IPS-15b (cell line): ENCODE results near the gene HLA-DPA1.

Source experiments
- H3K27me3 ChIP-seq: one replicate; pipeline ENCODE4 v1.6.1; 2013; ENCODE audit warnings: low read length; ENCODE audit not compliant: control insufficient read depth, insufficient read depth
- H3K36me3 ChIP-seq: one replicate; pipeline ENCODE4 v1.6.1; 2013; ENCODE audit warnings: low read length; ENCODE audit not compliant: control insufficient read depth, insufficient read depth
- H3K4me1 ChIP-seq: one replicate; pipeline ENCODE4 v1.6.1; 2013; ENCODE audit warnings: mild to moderate bottlenecking, low read length; ENCODE audit not compliant: control insufficient read depth, insufficient read depth
- H3K4me3 ChIP-seq: one replicate; pipeline ENCODE4 v1.5.1; 2013; ENCODE audit warnings: low read depth, low read length
- H3K9ac ChIP-seq: one replicate; pipeline ENCODE4 v1.6.1; 2013; ENCODE audit warnings: low read depth, mild to moderate bottlenecking, low read length
- H3K9me3 ChIP-seq: one replicate; pipeline ENCODE4 v1.6.1; 2013; ENCODE audit warnings: mild to moderate bottlenecking, low read length; ENCODE audit not compliant: control insufficient read depth, insufficient read depth

The HLA-DPA1 gene

GRCh38 chr6:33052627-33053026, 20.8 kb downstream of the HLA-DPA1 start:
- Histone ChIP-seq H3K4me1 (peaks cover 9% of the 10 kb centered on the region), H3K9ac (no peak overlapping the region)

GRCh38 chr6:33050014-33050810, 23.2 kb downstream of the HLA-DPA1 start:
- no peak overlapping the region for H3K9ac ChIP-seq
- H3K36me3 ChIP-seq: no peaks in the 10 kb centered on the region
- no peaks in the 10 kb centered on the region for H3K27me3 ChIP-seq
- no peaks in the 10 kb centered on the region for H3K9me3 ChIP-seq
- peaks cover 9% of the 10 kb centered on the region for H3K4me1 ChIP-seq
- H3K4me3 ChIP-seq: no peak overlapping the region

More at GRCh38 chr6:33052627-33053026, 20.8 kb downstream of the HLA-DPA1 start:
- H3K36me3 ChIP-seq: no peaks in the 10 kb centered on the region
- H3K27me3 ChIP-seq: no peaks in the 10 kb centered on the region
- no peak overlapping the region for H3K4me3 ChIP-seq
- H3K9me3 ChIP-seq: no peaks in the 10 kb centered on the region

GRCh38 chr6:33049323-33050013, 24.0 kb downstream of the HLA-DPA1 start:
- Histone ChIP-seq H3K36me3 (no peaks in the 10 kb centered on the region), H3K4me1 (peaks cover 9% of the 10 kb centered on the region), H3K27me3 (no peaks in the 10 kb centered on the region), H3K4me3 (no peak overlapping the region), H3K9ac (no peak overlapping the region), H3K9me3 (no peaks in the 10 kb centered on the region)

- no peak overlapping the region for H3K9ac ChIP-seq
- no peaks in the 10 kb centered on the region for H3K9me3 ChIP-seq
- no peaks in the 10 kb centered on the region for H3K4me1 ChIP-seq
- no peaks in the 10 kb centered on the region for H3K36me3 ChIP-seq
- no peaks in the 10 kb centered on the region for H3K27me3 ChIP-seq
- no peak overlapping the region for H3K4me3 ChIP-seq
Measured at GRCh38 chr6:33040157-33040556, 33.3 kb downstream of the HLA-DPA1 start.

- Histone ChIP-seq H3K4me3 (no peak overlapping the region), H3K27me3 (no peaks in the 10 kb centered on the region), H3K9me3 (no peaks in the 10 kb centered on the region), H3K9ac (no peak overlapping the region), H3K4me1 (no peaks in the 10 kb centered on the region), H3K36me3 (no peaks in the 10 kb centered on the region)
Measured at GRCh38 chr6:33036535-33036934, 36.9 kb downstream of the HLA-DPA1 start.

- Histone ChIP-seq H3K36me3 (no peaks in the 10 kb centered on the region), H3K9ac (no peak overlapping the region), H3K4me1 (no peaks in the 10 kb centered on the region), H3K4me3 (no peak overlapping the region), H3K9me3 (no peaks in the 10 kb centered on the region), H3K27me3 (no peaks in the 10 kb centered on the region)
Measured at GRCh38 chr6:33034554-33034953, 38.9 kb downstream of the HLA-DPA1 start.

GRCh38 chr6:33030245-33030644, 43.2 kb downstream of the HLA-DPA1 start:
- H3K9me3 ChIP-seq: no peaks in the 10 kb centered on the region
- H3K36me3 ChIP-seq: no peaks in the 10 kb centered on the region
- no peaks in the 10 kb centered on the region for H3K27me3 ChIP-seq
- no peak overlapping the region for H3K4me3 ChIP-seq
- no peak overlapping the region for H3K9ac ChIP-seq
- no peaks in the 10 kb centered on the region for H3K4me1 ChIP-seq

- Histone ChIP-seq H3K4me1 (no peaks in the 10 kb centered on the region), H3K27me3 (no peaks in the 10 kb centered on the region), H3K9me3 (no peaks in the 10 kb centered on the region), H3K4me3 (no peak overlapping the region), H3K9ac (no peak overlapping the region), H3K36me3 (no peaks in the 10 kb centered on the region)
Measured at GRCh38 chr6:33029328-33030184, 43.9 kb downstream of the HLA-DPA1 start.

GRCh38 chr6:33028220-33028849, 45.1 kb downstream of the HLA-DPA1 start:
- Histone ChIP-seq H3K4me1 (no peaks in the 10 kb centered on the region), H3K9me3 (no peaks in the 10 kb centered on the region), H3K9ac (no peak overlapping the region), H3K36me3 (no peaks in the 10 kb centered on the region), H3K27me3 (no peaks in the 10 kb centered on the region), H3K4me3 (no peak overlapping the region)

GRCh38 chr6:33024521-33024920, 48.9 kb downstream of the HLA-DPA1 start:
- no peak overlapping the region for H3K9ac ChIP-seq
- no peaks in the 10 kb centered on the region for H3K4me1 ChIP-seq
- no peaks in the 10 kb centered on the region for H3K36me3 ChIP-seq
- H3K4me3 ChIP-seq: no peak overlapping the region
- H3K27me3 ChIP-seq: no peaks in the 10 kb centered on the region
- H3K9me3 ChIP-seq: no peaks in the 10 kb centered on the region

GRCh38 chr6:33023536-33023935, 49.9 kb downstream of the HLA-DPA1 start:
- Histone ChIP-seq H3K36me3 (no peaks in the 10 kb centered on the region), H3K9me3 (no peaks in the 10 kb centered on the region), H3K4me1 (no peaks in the 10 kb centered on the region), H3K4me3 (no peak overlapping the region), H3K9ac (no peak overlapping the region), H3K27me3 (no peaks in the 10 kb centered on the region)
